NB4 (cell line): ENCODE results near the gene YAF2.

Experiments used
- CTCF ChIP-seq: IDR thresholded peaks from one replicate; pipeline ENCODE4 v1.5.1; 2012; ENCODE audit warnings: low read depth, low read length
- MYC ChIP-seq: IDR thresholded peaks from 2 replicates; pipeline ENCODE4 v1.6.1; 2011; ENCODE audit warnings: low read depth, low read length
- POLR2A ChIP-seq: IDR thresholded peaks from 2 replicates; pipeline ENCODE4 v1.6.1; 2011; ENCODE audit warnings: mild to moderate bottlenecking; ENCODE audit not compliant: insufficient read length; ENCODE audit errors: extremely low read depth

GRCh38 chr12:42286741-42287140 lies 48.7 kb upstream of the YAF2 start:
- no peak for TF ChIP-seq CTCF
- TF ChIP-seq POLR2A: no peak
- TF ChIP-seq MYC: no peak
